ENCODE measurements around the gene TMEM238.

Gene TMEM238

DNA sequence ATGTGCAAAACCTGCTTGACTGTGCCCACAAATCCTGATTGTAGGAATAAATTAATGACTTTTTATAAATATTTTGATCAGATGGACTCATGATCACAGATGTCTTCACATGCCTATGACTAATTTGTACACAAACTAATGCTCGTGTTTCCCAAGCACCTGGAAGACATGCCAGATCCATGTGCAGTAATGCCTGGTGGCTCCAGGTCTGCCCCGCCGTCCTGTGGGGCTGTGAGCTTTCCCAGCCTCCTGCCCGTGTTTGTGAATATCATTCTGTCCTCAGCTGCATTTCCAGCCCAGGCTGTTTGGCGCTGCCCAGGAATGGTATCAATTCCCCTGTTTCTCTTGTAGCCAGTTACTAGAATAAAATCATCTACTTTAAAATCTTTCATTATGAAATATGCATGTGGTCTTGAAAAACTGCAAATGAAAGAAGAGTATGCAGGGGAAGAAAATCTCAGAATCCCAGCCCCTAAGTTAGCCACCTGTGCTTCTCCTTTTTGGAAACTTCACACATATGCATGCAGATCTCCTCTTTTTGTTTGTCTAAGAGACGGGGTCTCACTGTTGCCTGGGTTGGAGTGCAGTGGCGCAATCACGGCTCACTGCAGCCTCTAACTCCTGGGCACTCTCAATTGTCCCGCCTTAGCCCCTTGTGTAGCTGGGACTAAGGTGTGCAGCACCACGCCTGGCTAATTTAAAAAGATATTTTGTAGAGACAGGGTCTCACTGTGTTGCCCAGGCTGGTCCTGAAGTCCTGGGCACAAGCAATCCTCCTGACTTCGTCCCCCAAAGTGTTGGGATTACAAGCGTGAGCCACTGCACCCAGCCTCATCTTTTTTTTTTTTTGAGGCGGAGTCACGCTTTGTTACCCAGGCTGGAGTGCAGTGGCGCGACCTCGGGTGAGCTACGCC is 7.9 kb upstream of the TMEM238 start:
- no peak for DNase-seq (ENCODE audit: extremely low spot score)
- ChIA-PET POLR2A (interaction anchor here (2.6 to 9.0 kb wide), 3 partner anchors 8 to 53 kb away, joined by 13 to 72 read pairs (median 14); partner anchors contain the start of genes KMT5C and UBE2S), CTCF (no interaction called here)
- TF ChIP-seq FOXK2 (IDR thresholded peaks at IDR 0.05) (no peak), HDGF (IDR thresholded peaks at IDR 0.05; ENCODE audit: borderline replicate concordance) (no peak), CTBP1 (IDR thresholded peaks at IDR 0.05; ENCODE audit: borderline replicate concordance) (no peak), BHLHE40 (IDR thresholded peaks at IDR 0.05; ENCODE audit: borderline replicate concordance) (no peak), SP1 (IDR thresholded peaks at IDR 0.05) (no peak), PKNOX1 (IDR thresholded peaks at IDR 0.05) (no peak), LEF1 (IDR thresholded peaks at IDR 0.05; ENCODE audit: borderline replicate concordance) (no peak), FOXA1 (IDR thresholded peaks at IDR 0.05) (no peak), ELF4 (IDR thresholded peaks at IDR 0.05) (no peak), ZNF384 (IDR thresholded peaks at IDR 0.05) (no peak), SUZ12 (IDR thresholded peaks at IDR 0.05) (no peak)

- DNase-seq (ENCODE audit: extremely low spot score), result no peak
- POLR2A ChIA-PET, result interaction anchor here (2.6 to 9.0 kb wide), 3 partner anchors 9 to 52 kb away, joined by 13 to 72 read pairs (median 14); partner anchors contain the start of genes KMT5C and UBE2S
- TF ChIP-seq TARDBP (IDR thresholded peaks at IDR 0.05) (no peak), FOXK2 (IDR thresholded peaks at IDR 0.05) (no peak)
- CTCF ChIA-PET, result no interaction called here
Observed at GRCh38 chr19:55391191-55391670, 7.1 kb upstream of the TMEM238 start.

DNA sequence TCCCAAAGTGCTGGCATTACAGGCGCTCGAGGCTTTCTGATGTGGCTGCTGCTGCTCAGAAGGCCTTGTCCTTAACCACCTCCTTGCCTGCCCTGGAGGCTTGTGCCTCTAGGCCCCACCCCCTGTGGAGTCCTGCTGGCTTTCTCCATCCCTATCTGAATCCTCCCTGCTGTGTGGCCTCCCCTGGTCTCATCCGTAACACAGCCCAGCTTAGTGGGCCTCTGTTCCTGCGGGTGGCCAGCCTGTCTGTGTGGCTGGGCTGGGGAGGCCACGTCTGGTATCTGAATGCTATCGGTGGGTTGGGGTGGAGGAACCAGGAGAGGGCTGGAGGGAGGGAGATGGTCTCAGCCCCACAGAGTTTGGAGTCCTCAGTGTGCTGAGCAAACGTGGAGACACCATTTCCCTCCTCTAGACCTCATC is 6.4 kb upstream of the TMEM238 start:
- DNase-seq (ENCODE audit: extremely low spot score), result no peak
- ChIA-PET POLR2A (interaction anchor here (1.2 to 9.0 kb wide), 6 partner anchors 9 to 89 kb away, joined by 3 to 72 read pairs (median 10); partner anchors contain the start of genes KMT5C and UBE2S), CTCF (no interaction called here)
- TF ChIP-seq L3MBTL2 (conservative IDR thresholded peaks at IDR 0.05), result 0 out of 2 replicates have a peak, but pooled peaks have one; percentile 35
- no peak for TF ChIP-seq NFRKB (IDR thresholded peaks at IDR 0.05)
- no peak for TF ChIP-seq ELF4 (IDR thresholded peaks at IDR 0.05)

- ChIA-PET CTCF (no interaction called here), POLR2A (interaction anchor here (0.7 to 9.0 kb wide), 10 partner anchors 9 to 223 kb away, joined by 3 to 72 read pairs (median 4); partner anchors contain the start of genes DNAAF3, KMT5C and UBE2S)
- no peak for DNase-seq (ENCODE audit: extremely low spot score)
- no peak for TF ChIP-seq SP1 (IDR thresholded peaks at IDR 0.05)
- TF ChIP-seq PKNOX1 (IDR thresholded peaks at IDR 0.05), result no peak
- TF ChIP-seq LEF1 (IDR thresholded peaks at IDR 0.05; ENCODE audit: borderline replicate concordance), result no peak
- TF ChIP-seq CTBP1 (IDR thresholded peaks at IDR 0.05; ENCODE audit: borderline replicate concordance), result no peak
- TF ChIP-seq TARDBP (IDR thresholded peaks at IDR 0.05), result no peak
- TF ChIP-seq HDGF (IDR thresholded peaks at IDR 0.05; ENCODE audit: borderline replicate concordance), result no peak
- no peak for TF ChIP-seq SUZ12 (IDR thresholded peaks at IDR 0.05)
- TF ChIP-seq FOXA1 (IDR thresholded peaks at IDR 0.05), result no peak
- TF ChIP-seq FOXK2 (IDR thresholded peaks at IDR 0.05), result no peak
- no peak for TF ChIP-seq ELF4 (IDR thresholded peaks at IDR 0.05)
- no peak for TF ChIP-seq L3MBTL2 (conservative IDR thresholded peaks at IDR 0.05)
- no peak for TF ChIP-seq ZNF384 (IDR thresholded peaks at IDR 0.05)
- no peak for TF ChIP-seq FOXM1 (IDR thresholded peaks at IDR 0.05; ENCODE audit: borderline replicate concordance)
- TF ChIP-seq ARNT (IDR thresholded peaks at IDR 0.05), result no peak
- no peak for TF ChIP-seq NFRKB (IDR thresholded peaks at IDR 0.05)
- no peak for TF ChIP-seq BHLHE40 (IDR thresholded peaks at IDR 0.05; ENCODE audit: borderline replicate concordance)
Observed at GRCh38 chr19:55389386-55390317, 5.6 kb upstream of the TMEM238 start.

GRCh38 chr19:55387736-55388497 is 3.8 kb upstream of the TMEM238 start:
- ChIA-PET POLR2A (interaction anchor here (0.9 to 9.0 kb wide), 4 partner anchors 12 to 49 kb away, joined by 3 to 72 read pairs (median 8); partner anchors contain the start of genes KMT5C and UBE2S), CTCF (no interaction called here)
- TF ChIP-seq LEF1 (IDR thresholded peaks at IDR 0.05; ENCODE audit: borderline replicate concordance) (no peak), BHLHE40 (IDR thresholded peaks at IDR 0.05; ENCODE audit: borderline replicate concordance) (no peak), HDGF (IDR thresholded peaks at IDR 0.05; ENCODE audit: borderline replicate concordance) (no peak), CTBP1 (IDR thresholded peaks at IDR 0.05; ENCODE audit: borderline replicate concordance) (no peak), ELF4 (IDR thresholded peaks at IDR 0.05) (no peak), SP1 (IDR thresholded peaks at IDR 0.05) (no peak), ARNT (IDR thresholded peaks at IDR 0.05) (no peak), ZNF384 (IDR thresholded peaks at IDR 0.05) (no peak), FOXA1 (IDR thresholded peaks at IDR 0.05) (no peak), FOXK2 (IDR thresholded peaks at IDR 0.05) (no peak), TARDBP (IDR thresholded peaks at IDR 0.05) (no peak), L3MBTL2 (conservative IDR thresholded peaks at IDR 0.05) (no peak), SUZ12 (IDR thresholded peaks at IDR 0.05) (no peak), NFRKB (IDR thresholded peaks at IDR 0.05) (no peak), PKNOX1 (IDR thresholded peaks at IDR 0.05) (no peak)
- DNase-seq (ENCODE audit: extremely low spot score), result no peak
